ENCODE measurements around the gene FNBP1L.

DNA sequence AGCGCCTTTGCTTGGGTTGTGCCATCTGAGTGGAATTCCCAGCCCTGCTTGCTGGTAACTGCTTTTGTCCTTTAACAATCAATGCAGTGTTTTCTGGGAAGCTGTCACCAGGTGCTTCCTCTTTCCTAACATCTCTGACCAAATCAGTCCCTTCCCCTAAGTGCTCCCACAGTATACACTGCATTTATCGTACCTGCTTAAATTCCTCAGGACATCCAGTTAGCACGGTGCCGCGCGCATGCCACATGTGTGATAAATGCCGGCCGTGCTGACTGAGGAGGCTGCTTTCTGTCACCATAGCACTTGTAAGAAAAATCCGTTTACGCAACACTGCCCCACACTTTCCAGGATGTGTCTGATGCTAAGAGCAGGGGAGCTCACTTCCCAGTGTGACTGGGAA lies 118.3 kb downstream of the FNBP1L start:
- TF ChIP-seq CTCF (conservative IDR thresholded peaks at IDR 0.05; ENCODE audit: low read depth in 2 of 2), result no peak
- no peak for TF ChIP-seq POLR2AphosphoS5 (IDR thresholded peaks at IDR 0.05; ENCODE audit: low read depth)
- TF ChIP-seq ZNF331 (CRISPR knock-in tag; IDR thresholded peaks at IDR 0.05; ENCODE audit: low read depth), result no peak
- TF ChIP-seq REST (IDR thresholded peaks at IDR 0.05; ENCODE audit: unreplicated experiment), result no peak
- TF ChIP-seq CREB1 (CRISPR knock-in tag; IDR thresholded peaks at IDR 0.05; ENCODE audit: low read depth), result no peak
- no peak for TF ChIP-seq ETS1 (IDR thresholded peaks at IDR 0.05)
- no peak for TF ChIP-seq EZH2phosphoT487 (IDR thresholded peaks at IDR 0.05; ENCODE audit: unreplicated experiment)
- no peak for TF ChIP-seq EZH2 (IDR thresholded peaks at IDR 0.05; ENCODE audit: low read depth, unreplicated experiment)
